PC-3 (cell line): ENCODE measurements around the gene GINS2.

Experiments used
- EZH2 ChIP-seq: fragments of 300-600 bp; sonication (generic); IDR thresholded peaks from one replicate; pipeline ENCODE4 v1.6.1; 2017; ENCODE audit warnings: antibody characterized with exemption, mild to moderate bottlenecking, low read length; ENCODE audit not compliant: unreplicated experiment
- TF ChIP-seq, protein P1 (sequence below): fragments of 300-600 bp; sonication (generic); conservative IDR thresholded peaks from 2 replicates; pipeline ENCODE4 v1.5.1; 2017; ENCODE audit warnings: antibody characterized with exemption, low read depth, mild to moderate bottlenecking, low read length

DNA sequence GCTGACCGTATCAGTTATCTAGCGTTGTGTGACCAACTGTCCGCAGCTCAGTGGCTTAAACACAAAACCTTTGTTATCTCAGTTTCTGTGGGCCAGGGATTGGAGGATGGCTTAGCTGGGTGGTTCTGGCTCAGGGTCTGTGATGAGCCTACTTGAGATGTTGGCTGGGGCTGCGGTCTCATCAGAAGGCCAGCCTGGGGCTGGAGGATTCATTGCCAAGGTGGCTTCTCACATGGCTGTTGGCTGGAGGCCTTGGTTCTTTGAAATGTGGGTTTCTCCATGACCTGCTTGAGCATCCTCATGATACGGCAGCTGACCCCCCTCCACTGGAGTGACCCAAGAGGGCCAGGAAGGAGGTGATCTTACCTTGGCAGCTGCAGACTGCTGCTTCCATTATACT lies 58.9 kb downstream of the GINS2 start:
- TF ChIP-seq, protein P1, sequence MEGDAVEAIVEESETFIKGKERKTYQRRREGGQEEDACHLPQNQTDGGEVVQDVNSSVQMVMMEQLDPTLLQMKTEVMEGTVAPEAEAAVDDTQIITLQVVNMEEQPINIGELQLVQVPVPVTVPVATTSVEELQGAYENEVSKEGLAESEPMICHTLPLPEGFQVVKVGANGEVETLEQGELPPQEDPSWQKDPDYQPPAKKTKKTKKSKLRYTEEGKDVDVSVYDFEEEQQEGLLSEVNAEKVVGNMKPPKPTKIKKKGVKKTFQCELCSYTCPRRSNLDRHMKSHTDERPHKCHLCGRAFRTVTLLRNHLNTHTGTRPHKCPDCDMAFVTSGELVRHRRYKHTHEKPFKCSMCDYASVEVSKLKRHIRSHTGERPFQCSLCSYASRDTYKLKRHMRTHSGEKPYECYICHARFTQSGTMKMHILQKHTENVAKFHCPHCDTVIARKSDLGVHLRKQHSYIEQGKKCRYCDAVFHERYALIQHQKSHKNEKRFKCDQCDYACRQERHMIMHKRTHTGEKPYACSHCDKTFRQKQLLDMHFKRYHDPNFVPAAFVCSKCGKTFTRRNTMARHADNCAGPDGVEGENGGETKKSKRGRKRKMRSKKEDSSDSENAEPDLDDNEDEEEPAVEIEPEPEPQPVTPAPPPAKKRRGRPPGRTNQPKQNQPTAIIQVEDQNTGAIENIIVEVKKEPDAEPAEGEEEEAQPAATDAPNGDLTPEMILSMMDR, result no peak
- no peak for TF ChIP-seq EZH2
